HepG2 (cell line): ENCODE results near the gene NME8. TPM values are rescaled to one million over a fixed set of nuclear protein-coding genes. Genes with fewer than 3 reads are reported as not detected.

Experiments
- CEBPG ChIP-seq: IDR thresholded peaks from 2 replicates; pipeline ENCODE4 v1.6.1; 2016
- CENPT ChIP-seq: sonication (generic); formaldehyde crosslinking; IDR thresholded peaks from 2 replicates; pipeline ENCODE4 v1.8.0; 2022; ENCODE audit warnings: low read depth, mild to moderate bottlenecking, moderate library complexity, missing genetic modification reagents
- GATAD1 ChIP-seq: IDR thresholded peaks from 2 replicates; pipeline ENCODE4 v1.6.1; 2016; ENCODE audit warnings: missing genetic modification reagents, missing compliant biosample characterization
- HES4 ChIP-seq: sonication (generic); formaldehyde crosslinking; IDR thresholded peaks from 2 replicates; pipeline ENCODE4 v1.9.0; 2021; ENCODE audit warnings: mild to moderate bottlenecking, missing genetic modification reagents, borderline replicate concordance
- KAT7 ChIP-seq: IDR thresholded peaks from 2 replicates; pipeline ENCODE4 v1.6.1; 2018; ENCODE audit warnings: borderline replicate concordance, missing compliant biosample characterization
- KDM3A ChIP-seq: IDR thresholded peaks from 2 replicates; pipeline ENCODE4 v1.6.1; 2018; ENCODE audit warnings: low read depth, missing compliant biosample characterization
- MTF2 ChIP-seq: sonication (generic); formaldehyde crosslinking; IDR thresholded peaks from 2 replicates; pipeline ENCODE4 v1.5.0; 2020; ENCODE audit warnings: missing genetic modification reagents, borderline replicate concordance
- NR2C2 ChIP-seq: sonication (generic); formaldehyde crosslinking; IDR thresholded peaks from 2 replicates; pipeline ENCODE4 v1.4.0; 2020; ENCODE audit warnings: missing genetic modification reagents, mild to moderate bottlenecking, moderate library complexity, borderline replicate concordance
- PRDM10 ChIP-seq: sonication (generic); formaldehyde crosslinking; IDR thresholded peaks from 2 replicates; pipeline ENCODE4 v1.4.0; 2020; ENCODE audit warnings: low read depth, missing genetic modification reagents
- RFX5 ChIP-seq: IDR thresholded peaks from 2 replicates; pipeline ENCODE4 v1.6.1; 2011; ENCODE audit warnings: low read depth, low read length, improper control_type of control experiment
- RFXAP ChIP-seq: sonication (generic); formaldehyde crosslinking; IDR thresholded peaks from 2 replicates; pipeline ENCODE4 v1.4.0; 2020; ENCODE audit warnings: missing genetic modification reagents, borderline replicate concordance
- RXRA ChIP-seq: sonication (generic); formaldehyde crosslinking; IDR thresholded peaks from 2 replicates; pipeline ENCODE4 v1.5.1; 2020; ENCODE audit warnings: missing genetic modification reagents
- SNAPC4 ChIP-seq: sonication (generic); formaldehyde crosslinking; IDR thresholded peaks from 2 replicates; pipeline ENCODE4 v1.4.0; 2020; ENCODE audit warnings: mild to moderate bottlenecking, missing genetic modification reagents
- TFAP4 ChIP-seq: sonication (generic); IDR thresholded peaks from 2 replicates; pipeline ENCODE4 v1.6.1; 2016; ENCODE audit warnings: low read depth, borderline replicate concordance
- ZNF138 ChIP-seq: sonication (generic); formaldehyde crosslinking; IDR thresholded peaks from 2 replicates; pipeline ENCODE4 v1.5.0; 2020; ENCODE audit warnings: mild to moderate bottlenecking, low read depth, missing genetic modification reagents
- ZNF317 ChIP-seq: sonication (generic); formaldehyde crosslinking; IDR thresholded peaks from 2 replicates; pipeline ENCODE4 v1.5.0; 2020; ENCODE audit warnings: mild to moderate bottlenecking, missing genetic modification reagents
- ZNF672 ChIP-seq: sonication (generic); formaldehyde crosslinking; IDR thresholded peaks from 2 replicates; pipeline ENCODE4 v1.8.1; 2022; ENCODE audit warnings: missing genetic modification reagents
- ZNF703 ChIP-seq: sonication (generic); formaldehyde crosslinking; IDR thresholded peaks from 2 replicates; pipeline ENCODE4 v1.5.1; 2020; ENCODE audit warnings: missing genetic modification reagents, mild to moderate bottlenecking, moderate library complexity, borderline replicate concordance
- ZNF746 ChIP-seq: sonication (generic); formaldehyde crosslinking; IDR thresholded peaks from 2 replicates; pipeline ENCODE4 v1.8.0; 2022; ENCODE audit warnings: mild to moderate bottlenecking, missing genetic modification reagents
- ZNF766 ChIP-seq: sonication (generic); formaldehyde crosslinking; IDR thresholded peaks from 2 replicates; pipeline ENCODE4 v1.5.0; 2020; ENCODE audit warnings: missing genetic modification reagents, borderline replicate concordance
- ZNF841 ChIP-seq: sonication (generic); formaldehyde crosslinking; IDR thresholded peaks from 2 replicates; pipeline ENCODE4 v1.8.1; 2023; ENCODE audit warnings: missing genetic modification reagents, borderline replicate concordance
- polyA plus RNA-seq, 8 experiments: library from polyadenylated mRNA; depleted of rRNA in 3 of 8; stranded (reverse) in 7 of 8; unstranded in 1 of 8; fragments of >200 nt; fragmentation: Illumina TruSeq in 4 of 8; extraction: Trizol in 4 of 8; gene quantifications; 2 replicates each; pipeline versions ENCODE4 v1.2.1 to v1.2.3, GENCODE V29; 2011 to 2016; ENCODE audit warnings: low read depth in 4 of 8, missing spikeins in 1 of 8, mixed read lengths in 1 of 8; ENCODE audit not compliant: insufficient read depth in 1 of 8
- total RNA-seq, 5 experiments: library from RNA; depleted of rRNA; stranded (reverse); fragments of >200 nt; fragmentation: Illumina TruSeq; extraction: Trizol; gene quantifications; 2 replicates each; pipeline ENCODE4 v1.2.3, GENCODE V29; 2016; ENCODE audit warnings: low read depth in 1 of 5

Gene NME8
- total and polyA plus RNA-seq, 2 of the 13 experiments (the other 11 are each of a cell fraction or from before 2014, with no cell fraction given): not detected

- TF ChIP-seq SNAPC4 (CRISPR knock-in tag) (no peak), CEBPG (peak; percentile 68; the same call in 1 of the 2 replicates), RFXAP (CRISPR knock-in tag) (peak; percentile 88; the same call in 1 of the 2 replicates), ZNF672 (CRISPR knock-in tag) (no peak), TFAP4 (peak; percentile 98), ZNF746 (CRISPR knock-in tag) (peak; percentile 70; the same call in 1 of the 2 replicates), RFX5 (peak; percentile 71), HES4 (CRISPR knock-in tag) (no peak), KDM3A (CRISPR knock-in tag) (peak; percentile 92), CENPT (no peak), MTF2 (CRISPR knock-in tag) (0 out of 2 replicates have a peak, but pooled peaks have one; percentile 41), PRDM10 (peak; percentile 90), KAT7 (CRISPR knock-in tag) (peak; percentile 95), RXRA (peak; percentile 100), NR2C2 (CRISPR knock-in tag) (peak; percentile 77), ZNF317 (CRISPR knock-in tag) (peak; percentile 86), ZNF766 (CRISPR knock-in tag) (no peak), ZNF138 (CRISPR knock-in tag) (no peak), GATAD1 (CRISPR knock-in tag) (peak; percentile 73; the same call in 1 of the 2 replicates), ZNF841 (CRISPR knock-in tag) (no peak), ZNF703 (CRISPR knock-in tag) (peak; percentile 35; the same call in 1 of the 2 replicates)
Observed at GRCh38 chr7:37942934-37943610, 94.7 kb downstream of the NME8 start (continued).
